GM19023 (cell line): ENCODE results near the gene NUP42.
"Not testable (repeated sequence)": the region's sequence is repeated elsewhere in the genome, so short reads cannot be mapped to it uniquely, and the experiment has no call there.

Experiments used
- ATAC-seq: cut with Tn5 transposase; IDR thresholded peaks from one replicate; pipeline ENCODE4 v1.9.1; 2021; ENCODE audit warnings: mild to moderate bottlenecking, moderate library complexity; ENCODE audit not compliant: unreplicated experiment

Gene NUP42

DNA sequence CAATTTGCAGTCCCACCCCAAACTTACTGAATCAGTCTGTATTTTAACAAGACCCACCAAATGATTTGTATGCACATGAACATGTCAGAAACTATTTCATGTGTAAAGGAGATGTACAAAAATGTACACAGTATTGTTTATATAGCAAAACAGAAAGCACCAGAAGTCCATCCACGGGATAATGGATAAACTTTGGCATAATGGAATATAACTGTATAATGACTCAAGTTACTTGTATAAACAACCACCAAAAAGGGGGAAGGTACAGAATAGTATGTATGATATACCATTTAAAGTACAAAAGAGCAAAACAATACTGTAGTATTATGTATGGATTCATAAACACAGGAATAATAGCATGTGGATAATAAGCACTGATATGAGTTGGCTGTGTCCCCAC, 22.4 kb downstream of the NUP42 start:
- ATAC-seq: no peak

DNA sequence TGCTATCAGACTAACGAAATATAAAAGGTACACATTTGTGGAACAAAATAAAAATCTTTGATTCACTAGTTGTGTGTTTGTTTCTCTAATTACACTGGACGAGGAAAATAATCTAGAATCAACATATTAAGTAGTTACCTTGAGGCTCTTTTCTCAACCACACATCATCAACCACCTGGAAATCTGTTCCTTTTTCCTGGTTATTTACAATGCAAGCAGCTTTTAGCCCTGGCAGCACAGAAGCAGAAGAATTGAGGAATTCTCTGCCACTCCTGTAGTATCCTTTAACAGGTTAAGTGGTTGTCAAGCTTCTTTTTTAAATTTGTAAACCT, 23.7 kb downstream of the NUP42 start:
- no peak for ATAC-seq

DNA sequence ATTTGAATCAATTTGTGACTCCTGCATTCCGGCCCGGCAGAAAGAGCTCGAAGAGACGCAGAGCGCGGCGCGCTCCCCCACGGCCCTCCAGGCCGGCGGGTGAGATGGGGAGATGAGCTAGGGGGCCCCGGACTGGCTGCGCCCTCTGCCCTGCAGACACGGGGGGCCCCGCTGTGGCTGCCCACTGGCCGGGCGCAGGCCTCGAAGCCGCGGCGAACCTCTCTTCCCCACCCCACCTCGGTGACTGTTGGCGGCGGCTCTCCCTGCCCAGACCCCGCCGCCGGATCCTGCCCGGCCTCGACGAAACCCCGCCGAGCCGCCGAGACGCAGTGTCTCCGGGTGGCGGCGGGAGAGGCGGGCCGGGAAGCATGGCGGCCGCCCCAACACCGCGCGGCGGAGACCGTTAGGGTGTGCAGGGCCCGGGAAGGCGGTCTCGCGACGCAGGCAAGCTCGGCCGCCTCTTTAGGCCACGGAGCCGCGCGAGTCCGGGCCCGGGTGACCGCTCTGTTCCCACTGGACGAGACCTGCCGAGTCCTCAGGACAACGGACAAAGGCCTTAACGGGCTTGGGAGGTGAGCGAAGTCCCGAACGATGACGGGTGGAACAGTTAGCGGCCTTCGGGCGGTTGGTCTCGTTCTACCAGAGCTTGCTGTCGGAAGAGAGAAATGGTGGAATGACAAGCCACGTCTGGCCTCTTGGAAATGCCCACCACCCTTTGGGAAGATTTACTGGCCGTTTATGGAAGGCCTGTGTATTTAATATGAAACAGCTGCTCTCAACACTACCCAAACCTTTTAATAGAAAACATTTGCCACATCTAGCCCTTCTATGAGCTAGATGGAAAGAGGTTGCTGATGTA, 24.3 kb downstream of the NUP42 start:
- ATAC-seq: no peak

DNA sequence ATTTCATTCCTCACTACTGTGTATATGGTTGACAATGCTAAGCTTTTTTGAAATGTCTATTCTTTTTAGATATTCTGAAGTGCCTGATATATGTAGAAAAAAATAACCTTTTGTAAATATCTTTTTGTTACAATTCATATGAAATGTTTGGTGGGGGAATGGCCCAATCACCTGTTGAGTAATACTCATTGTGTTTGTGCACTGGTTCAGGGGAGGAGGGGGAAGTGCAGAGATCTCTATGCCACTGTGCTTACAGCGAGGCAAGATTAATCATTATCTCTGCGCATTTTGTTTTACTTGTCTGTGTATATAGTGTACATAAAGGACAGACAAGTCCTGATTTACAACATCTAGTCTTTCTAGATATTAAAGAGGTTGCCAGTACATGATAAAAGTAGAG, 25.2 kb downstream of the NUP42 start:
- no peak for ATAC-seq

DNA sequence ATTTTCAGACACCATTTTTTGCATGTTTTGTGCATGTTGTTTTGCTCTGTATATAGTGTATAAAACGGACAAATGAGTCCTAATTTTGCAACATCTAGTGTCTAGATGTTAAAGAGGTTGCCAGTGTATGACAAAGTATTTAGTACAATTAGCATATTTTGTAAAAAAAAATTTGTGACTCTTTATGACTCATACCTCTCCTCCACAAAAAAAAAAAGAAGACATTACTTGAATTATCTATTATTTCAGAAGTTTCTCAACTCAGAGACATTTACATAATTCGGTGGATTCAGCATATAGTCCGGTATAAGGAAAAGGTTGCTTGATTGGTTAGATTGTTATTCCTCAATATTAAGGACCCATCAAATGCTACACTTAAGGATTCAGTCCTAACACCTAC, 26.0 kb downstream of the NUP42 start:
- no peak for ATAC-seq

DNA sequence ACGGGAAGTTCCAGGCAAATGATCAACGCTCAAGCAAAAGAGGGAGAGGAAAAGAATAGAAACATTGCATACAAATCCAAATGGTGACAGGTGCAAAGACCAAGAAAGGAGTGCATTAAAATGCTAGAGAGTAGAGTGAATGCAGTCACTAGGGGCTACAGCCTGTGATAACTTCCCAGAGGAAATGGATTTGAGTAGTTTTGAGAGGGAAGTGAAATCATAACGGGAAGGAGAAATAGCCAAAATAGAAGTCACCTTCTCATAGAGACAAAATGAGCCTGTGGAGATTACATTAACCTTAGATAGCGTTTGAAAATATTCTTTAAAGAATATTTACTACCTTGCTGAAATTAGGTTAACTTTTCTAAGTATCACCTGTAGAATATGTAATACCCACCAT, 26.5 kb downstream of the NUP42 start:
- ATAC-seq: no peak

DNA sequence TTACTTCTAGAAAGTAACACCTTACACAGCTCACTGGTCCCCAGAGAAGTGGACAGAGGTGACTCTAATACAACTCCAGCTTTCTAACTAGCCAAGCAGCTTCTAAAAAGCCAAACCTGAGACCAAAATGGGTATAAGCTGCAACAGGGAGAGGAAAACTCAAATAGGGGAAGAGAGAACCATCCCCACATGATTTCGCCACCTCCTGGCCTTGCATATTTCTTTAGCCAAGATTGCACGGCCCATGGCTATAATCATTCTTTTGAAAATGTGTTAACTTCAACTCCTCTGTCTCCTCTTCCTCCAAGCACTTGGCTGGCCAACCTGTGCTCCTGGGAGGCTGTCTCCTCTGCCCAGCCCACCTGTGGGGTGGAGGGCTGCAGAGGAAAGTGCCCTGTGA, 28.7 kb downstream of the NUP42 start:
- no peak for ATAC-seq

DNA sequence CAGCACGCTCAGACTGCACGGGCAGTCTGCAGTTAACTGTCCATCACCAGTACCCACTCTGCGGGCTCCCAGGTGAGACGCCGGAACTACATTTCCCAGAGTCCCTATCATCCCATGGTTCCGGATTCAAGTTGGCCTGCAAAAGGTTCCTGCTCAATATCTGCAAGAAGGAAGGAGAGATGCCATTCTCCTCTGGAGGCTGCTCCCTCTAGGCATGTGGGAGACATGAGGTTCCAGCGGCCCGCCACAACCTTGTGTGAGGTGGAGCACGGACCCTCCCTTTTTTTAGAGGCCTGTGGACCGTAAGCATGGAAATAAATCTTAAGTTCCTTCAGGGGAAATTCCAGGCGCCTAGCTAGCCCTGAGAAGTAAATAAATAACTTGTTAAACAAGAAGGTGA, 29.7 kb downstream of the NUP42 start:
- ATAC-seq: no peak

DNA sequence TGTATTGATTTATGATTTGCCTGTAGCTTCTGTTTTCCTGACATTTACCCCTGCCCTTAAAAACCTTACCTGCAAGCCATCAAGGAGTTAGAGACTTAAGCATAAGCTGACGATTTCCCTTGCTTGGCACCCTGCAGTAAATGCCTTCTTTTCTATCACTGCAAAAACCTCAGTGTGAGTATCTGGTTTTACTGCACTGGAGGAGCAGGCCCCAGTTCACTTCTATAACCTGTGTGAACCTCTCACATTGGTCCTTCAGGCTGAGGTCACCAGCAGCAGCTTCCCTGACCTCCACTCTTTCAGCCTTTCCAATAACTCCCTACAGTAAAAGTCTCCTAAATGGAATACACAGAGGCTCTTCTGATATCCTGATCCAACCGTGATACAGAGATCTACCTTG, 30.5 kb downstream of the NUP42 start:
- no peak for ATAC-seq

DNA sequence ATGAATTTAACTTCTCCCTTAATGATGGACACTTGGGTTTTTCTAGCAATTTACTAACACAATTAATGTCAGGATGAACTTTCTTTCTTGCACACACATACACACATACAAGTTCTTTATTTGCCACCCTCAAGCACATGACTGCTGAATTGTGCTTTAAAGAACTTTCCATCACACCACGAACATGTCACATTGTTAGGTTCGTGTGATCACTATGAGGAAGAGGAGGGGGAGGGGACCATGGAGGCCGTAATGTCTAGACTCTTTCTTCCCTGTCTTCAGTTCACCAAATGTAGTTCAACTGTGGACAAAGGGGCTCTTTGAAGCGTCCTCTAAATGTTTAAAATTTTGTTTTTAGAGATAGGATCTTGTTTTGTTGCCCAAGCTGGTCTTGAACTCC, 31.0 kb downstream of the NUP42 start:
- no peak for ATAC-seq

DNA sequence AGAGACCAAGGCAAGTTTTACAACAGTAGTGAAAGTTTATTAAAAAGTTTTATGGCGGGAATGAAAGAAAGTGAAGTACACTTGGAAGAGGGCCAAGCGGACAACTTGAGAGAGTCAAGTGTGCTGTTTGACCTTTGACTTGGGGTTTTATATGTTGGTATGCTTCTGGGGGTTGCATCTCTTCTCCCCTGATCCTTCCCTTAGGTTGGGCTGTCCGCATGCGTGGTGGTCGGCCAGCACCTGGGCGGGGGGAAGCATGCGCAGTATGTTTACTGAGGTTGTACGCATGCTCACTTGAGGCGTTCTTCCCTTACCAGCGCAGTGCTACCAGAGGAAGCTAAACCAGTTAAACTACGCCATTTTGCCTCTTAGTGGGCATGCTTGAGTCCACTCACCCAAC, 31.9 kb downstream of the NUP42 start:
- no peak for ATAC-seq

DNA sequence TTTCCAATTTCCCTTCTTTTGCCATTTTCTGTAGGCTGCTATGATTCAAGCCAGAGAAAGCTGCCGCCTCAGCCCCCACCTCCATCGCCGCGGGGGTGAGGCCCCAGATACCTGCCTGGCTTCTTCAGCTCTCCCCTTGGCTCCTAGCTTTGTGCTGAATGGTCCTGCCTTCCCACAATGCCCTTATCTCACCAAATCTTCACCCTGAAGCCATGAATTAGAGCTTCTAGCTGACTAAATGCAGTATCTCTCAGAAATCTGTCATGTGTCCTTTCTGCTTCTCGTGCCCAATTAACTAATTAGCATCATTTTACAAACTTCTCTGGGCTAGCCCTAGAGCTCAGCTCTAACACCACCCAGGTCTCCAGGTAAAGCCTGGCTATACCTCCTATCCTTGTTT, 32.6 kb downstream of the NUP42 start:
- no peak for ATAC-seq

DNA sequence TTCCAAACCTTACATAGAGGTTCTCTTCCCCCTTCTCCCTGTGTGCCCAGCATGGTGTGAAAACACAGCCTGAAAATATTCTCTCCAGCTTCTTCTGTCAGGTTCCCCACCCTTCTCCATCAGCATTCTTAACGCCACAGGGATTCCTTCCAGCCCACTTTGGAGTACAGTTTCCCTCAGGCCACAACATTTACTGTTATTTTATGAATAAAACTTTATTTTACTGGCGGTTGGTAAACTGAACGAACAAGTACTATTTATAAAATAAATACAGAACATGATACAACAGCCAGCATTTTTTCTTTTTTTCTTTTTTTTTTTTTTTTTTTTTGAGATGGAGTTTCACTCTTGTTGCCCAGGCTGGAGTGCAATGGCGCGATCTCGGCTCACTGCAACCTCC, 33.1 kb downstream of the NUP42 start:
- no peak for ATAC-seq

DNA sequence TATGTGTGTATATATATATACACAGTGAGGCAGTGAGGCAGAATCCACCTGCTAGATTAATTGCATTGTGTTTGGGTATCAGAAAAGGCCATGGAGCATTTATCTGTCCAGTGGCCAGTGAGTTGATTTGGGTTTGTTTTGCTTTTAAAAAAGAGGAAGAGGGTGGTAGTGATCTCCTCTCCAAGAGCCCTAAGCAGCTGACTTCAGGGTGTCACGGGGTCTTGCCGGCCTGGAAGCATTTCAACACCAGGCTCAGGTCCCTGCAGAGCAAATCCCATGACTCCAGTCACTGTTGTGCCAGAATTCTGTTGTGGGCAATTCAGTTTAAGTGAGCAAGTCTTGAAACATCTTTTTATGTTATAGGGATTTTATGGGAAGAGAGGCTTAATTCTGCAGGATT, 34.2 kb downstream of the NUP42 start:
- ATAC-seq: no peak

DNA sequence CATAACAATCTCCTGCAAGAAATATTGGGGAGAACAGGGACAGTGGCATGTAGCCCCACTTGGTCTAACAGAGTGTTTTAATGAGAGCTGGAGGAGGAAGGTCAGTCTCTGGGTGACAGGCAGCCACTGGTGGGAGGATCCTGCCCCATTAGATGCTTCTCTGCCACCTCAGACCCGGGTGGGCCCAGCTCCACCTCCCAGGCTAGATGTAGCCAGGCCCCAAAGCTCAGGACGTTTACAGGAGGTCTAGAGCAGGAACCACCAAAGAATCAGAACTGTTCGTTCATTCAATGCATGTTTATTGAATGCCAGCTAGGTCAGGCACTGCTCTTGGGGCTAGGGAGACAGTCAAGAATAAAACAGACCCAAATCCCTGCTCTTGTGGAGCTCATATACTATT, 36.3 kb downstream of the NUP42 start:
- no peak for ATAC-seq

DNA sequence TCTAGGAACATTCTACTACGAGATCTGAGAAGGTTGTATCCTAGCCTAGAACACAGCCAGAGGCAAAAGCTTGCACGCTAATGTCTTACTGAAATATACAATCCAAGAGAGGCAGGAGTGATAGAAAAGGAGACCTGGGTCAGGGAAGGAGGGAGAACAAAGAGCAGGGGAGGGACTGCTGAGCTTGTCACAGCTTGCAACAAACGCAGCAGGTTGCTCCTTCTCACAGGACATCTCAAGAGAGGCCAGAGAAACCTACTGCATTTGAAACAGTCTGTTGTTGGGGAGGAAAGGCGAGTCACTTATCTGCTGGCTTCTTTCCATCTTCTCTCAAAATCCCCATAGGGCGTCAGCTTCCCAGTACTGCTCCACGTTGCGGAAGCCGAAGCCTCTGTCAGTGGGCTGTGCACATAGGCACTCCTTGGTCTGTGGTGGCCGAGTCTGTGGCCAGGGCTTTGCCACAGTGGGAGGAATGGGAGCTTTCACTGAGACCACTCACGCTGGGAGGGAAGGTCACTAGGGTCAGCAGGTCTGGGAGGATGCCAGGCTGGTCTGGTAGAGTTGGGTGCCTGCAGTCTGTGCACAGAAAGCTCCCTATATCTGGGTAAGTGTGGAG, 39.0 kb downstream of the NUP42 start:
- ATAC-seq: no peak

DNA sequence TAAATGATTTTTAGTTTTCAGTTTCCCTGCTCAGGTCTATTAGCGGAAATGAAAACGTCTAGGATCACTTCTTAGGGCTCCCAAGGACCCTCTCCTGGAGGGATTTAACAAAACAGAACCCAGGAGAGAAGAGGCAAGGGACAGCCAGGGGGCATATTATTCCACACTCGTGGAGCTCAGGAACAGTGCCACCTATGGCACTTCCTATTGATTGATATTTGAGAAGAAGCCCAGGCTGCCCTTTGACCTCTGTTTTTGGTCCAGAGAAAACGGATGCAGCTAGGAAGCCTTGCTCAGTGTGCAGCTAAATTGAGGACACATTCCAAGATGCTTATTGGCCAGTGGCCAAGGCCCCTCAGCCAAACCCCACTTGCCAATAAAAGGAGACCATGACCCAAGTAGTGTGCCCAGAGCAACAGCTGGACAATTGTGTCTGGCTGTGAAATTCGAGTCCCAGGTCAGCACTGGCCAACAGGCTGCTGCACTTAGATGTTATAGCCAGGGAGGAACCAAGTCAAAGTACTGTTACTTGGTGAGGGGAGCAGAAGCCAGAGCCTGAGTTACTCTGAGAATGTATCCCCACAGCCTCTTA, 40.7 kb downstream of the NUP42 start:
- ATAC-seq: no peak

DNA sequence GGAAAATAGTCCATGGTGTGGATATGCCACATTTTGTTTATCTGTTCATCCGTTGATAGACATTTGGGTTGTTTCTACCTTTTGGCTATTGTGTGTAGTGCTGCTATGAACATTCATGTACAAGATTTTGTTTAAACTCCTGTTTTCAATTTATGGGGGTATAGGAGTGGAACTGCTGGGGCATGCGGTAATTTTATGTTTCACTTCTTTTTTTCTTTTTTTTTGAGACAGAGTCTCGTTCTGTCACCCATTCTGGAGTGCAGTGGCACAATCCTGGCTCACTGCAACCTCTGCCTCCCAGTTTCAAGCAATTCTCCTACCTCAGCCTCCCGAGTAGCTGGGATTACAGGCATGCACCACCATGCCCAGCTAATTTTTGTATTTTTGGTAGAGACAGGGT, 42.5 kb downstream of the NUP42 start:
- not testable (repeated sequence) for ATAC-seq

DNA sequence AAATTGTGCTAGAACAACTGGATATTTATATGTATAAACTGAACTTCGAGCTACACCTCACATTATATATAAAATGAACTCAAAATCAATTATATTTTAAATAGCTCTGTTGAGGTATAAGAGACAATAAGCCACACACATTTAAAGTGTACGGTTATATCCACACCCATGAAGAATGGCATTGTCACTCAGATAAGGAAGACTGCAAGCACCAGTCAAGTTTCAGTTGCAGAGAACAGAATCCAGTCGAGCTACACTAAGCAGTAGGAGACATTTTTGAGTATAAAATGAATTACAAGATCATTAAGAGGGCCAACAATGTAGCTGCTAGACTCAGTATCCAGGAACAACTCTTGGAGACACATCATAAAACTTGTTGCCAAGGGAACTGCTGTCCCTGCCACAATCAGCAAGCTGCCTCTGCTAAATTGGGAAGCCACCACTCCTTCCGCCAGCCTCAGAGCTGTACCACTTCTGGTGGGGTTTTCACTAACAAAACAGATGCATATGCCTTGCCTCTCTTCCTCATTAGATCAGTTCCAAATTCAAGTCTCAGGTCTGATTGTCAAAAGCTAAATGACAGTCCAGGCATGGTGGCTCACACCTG, 45.1 kb downstream of the NUP42 start:
- ATAC-seq: no peak

DNA sequence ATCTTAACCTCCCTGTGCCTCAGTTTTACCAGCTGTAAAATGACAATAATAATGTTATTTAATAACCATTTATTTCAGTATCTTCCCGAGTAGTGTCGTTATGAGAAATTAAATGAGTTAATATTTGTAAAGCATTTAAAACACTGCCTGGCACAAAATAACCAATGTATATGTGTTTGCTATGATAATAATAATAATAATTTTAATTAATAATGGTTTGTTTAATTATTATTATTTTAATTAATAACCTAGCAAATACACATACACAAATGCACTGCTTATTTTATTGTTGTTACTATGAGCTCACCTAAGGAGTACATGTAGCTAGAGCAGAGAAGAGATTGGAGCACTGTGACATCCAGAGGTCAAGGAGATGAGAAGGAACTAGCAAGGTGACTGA, 46.6 kb downstream of the NUP42 start:
- ATAC-seq: no peak

DNA sequence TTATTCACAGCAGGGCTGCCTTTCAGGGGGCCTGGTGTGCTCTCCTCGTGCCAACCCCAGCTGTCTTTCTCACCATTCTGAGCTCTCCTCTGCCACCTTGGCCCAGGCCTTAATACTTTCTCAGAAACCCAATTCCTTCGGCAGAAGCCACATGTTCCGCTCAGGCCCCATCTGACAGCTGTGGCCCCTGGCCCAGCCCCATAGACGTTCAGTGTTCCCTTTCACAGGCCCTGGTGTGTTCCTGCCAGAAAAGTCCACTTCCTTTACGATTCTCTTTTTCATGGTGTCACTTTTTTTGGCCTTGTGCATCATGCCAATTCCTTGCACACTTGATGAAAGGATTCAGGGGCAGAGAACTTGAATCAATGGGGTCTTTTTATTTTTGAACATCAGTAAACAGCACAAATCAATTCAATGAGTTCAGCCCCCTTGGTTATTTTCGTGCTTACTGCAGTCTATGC, 48.8 kb downstream of the NUP42 start:
- ATAC-seq: no peak

DNA sequence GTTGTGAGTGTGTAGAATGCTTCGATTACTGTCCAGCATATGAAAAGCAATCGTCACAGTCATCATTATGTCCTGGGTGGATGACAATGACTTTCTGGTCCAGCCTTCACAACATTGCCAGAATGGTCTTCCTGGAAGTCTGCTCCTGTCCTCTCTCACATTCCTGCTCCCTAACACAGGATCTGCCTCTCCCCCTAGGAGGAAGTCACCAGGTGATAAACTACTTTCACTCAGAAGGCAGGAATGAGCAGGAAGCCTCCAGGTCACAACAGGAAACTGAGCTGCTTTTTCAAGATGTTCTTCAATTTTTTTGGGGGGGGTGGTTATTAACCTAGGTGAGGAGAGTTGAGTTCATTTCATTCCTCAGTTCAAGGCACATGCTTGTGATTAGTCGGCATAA, 51.1 kb downstream of the NUP42 start:
- ATAC-seq: no peak
